Left ventricle myocardium inferior (tissue), 1 donor: ENCODE data around the gene NOS2. TPM values are rescaled to one million over a fixed set of nuclear protein-coding genes. Genes with fewer than 3 reads are reported as not detected.
"Not testable (repeated sequence)": the region's sequence is repeated elsewhere in the genome, so short reads cannot be mapped to it uniquely, and the experiment has no call there.

ENCODE experiments used
- DNase-seq: peaks from one replicate; pipeline ENCODE4 v3.0.0-alpha.2; 2020
- H3K27ac ChIP-seq: fragments of 200-600 bp; replicated peaks from 2 replicates; pipeline ENCODE4 v1.8.0; 2021
- H3K27me3 ChIP-seq: fragments of 200-600 bp; 2 replicates; pipeline ENCODE4 v1.8.0; 2021; ENCODE audit warnings: low read depth
- H3K36me3 ChIP-seq: fragments of 200-600 bp; 2 replicates; pipeline ENCODE4 v1.8.0; 2021
- H3K4me1 ChIP-seq: fragments of 200-600 bp; 2 replicates; pipeline ENCODE4 v1.8.0; 2021
- H3K4me3 ChIP-seq: fragments of 200-600 bp; 2 replicates; pipeline ENCODE4 v1.8.0; 2021; ENCODE audit warnings: mild to moderate bottlenecking, moderate library complexity
- H3K9me3 ChIP-seq: fragments of 200-600 bp; replicated peaks from 2 replicates; pipeline ENCODE4 v1.8.0; 2021
- CTCF ChIP-seq: fragments of 200-600 bp; IDR thresholded peaks from 2 replicates; pipeline ENCODE4 v1.8.0; 2021; ENCODE audit warnings: antibody characterized with exemption, mild to moderate bottlenecking, borderline replicate concordance
- intact Hi-C: fragments of 100-400 bp; cut with micrococcal nuclease; formaldehyde crosslinking; loops from one replicate; pipeline ENCODE4 v1.11.0; 2022
- total RNA-seq: library from RNA; stranded (reverse); fragmentation: NEBNext Ultra II Directional; extraction: Animal tissue kit (Norgen Biotek cat#: 25700); gene quantifications from one replicate; pipeline ENCODE4 v1.2.1, GENCODE V29; 2021
- donor health status: DM: no; HTN: yes; CAD: no; lungs with severe emphysema.

NOS2 gene
- total RNA-seq, 1 donor from 2014 or later: 0.19 TPM

- Histone ChIP-seq H3K27ac (no peak overlapping the region), H3K9me3 (no peaks in the 10 kb centered on the region), H3K4me3 (no peak overlapping the region), H3K36me3 (no peaks in the 10 kb centered on the region), H3K27me3 (no peaks in the 10 kb centered on the region), H3K4me1 (no peaks in the 10 kb centered on the region)
- DNase-seq: no peak
- intact Hi-C loops: no loop called here
- TF ChIP-seq CTCF: no peak
These were observed 34.2 kb upstream of the NOS2 start for GRCh38 chr17:27834571-27834970.

GRCh38 chr17:27832831-27833230 is 32.5 kb upstream of the NOS2 start:
- no peaks in the 10 kb centered on the region for H3K27me3 ChIP-seq
- H3K9me3 ChIP-seq: peaks cover 4% of the 10 kb centered on the region
- DNase-seq: no peak
- H3K4me1 ChIP-seq: no peaks in the 10 kb centered on the region
- no peak overlapping the region for H3K4me3 ChIP-seq
- TF ChIP-seq CTCF: no peak
- no peak overlapping the region for H3K27ac ChIP-seq
- no peaks in the 10 kb centered on the region for H3K36me3 ChIP-seq
- intact Hi-C loops: no loop called here

- DNase-seq, H3K4me1 ChIP-seq, H3K27me3 ChIP-seq, intact Hi-C loops, H3K9me3 ChIP-seq, H3K27ac ChIP-seq, H3K4me3 ChIP-seq, H3K36me3 ChIP-seq: not testable (repeated sequence)
These were observed 29.6 kb upstream of the NOS2 start for GRCh38 chr17:27829888-27830287.

GRCh38 chr17:27829143-27829711 is 28.9 kb upstream of the NOS2 start:
- DNase-seq, H3K9me3 ChIP-seq, H3K27ac ChIP-seq, intact Hi-C loops, H3K4me1 ChIP-seq, H3K36me3 ChIP-seq, H3K27me3 ChIP-seq, H3K4me3 ChIP-seq: not testable (repeated sequence)

GRCh38 chr17:27825459-27825858 is 25.1 kb upstream of the NOS2 start:
- H3K4me3 ChIP-seq: no peak overlapping the region
- no peaks in the 10 kb centered on the region for H3K27me3 ChIP-seq
- no peak for DNase-seq
- no peaks in the 10 kb centered on the region for H3K36me3 ChIP-seq
- intact Hi-C loops: no loop called here
- no peaks in the 10 kb centered on the region for H3K4me1 ChIP-seq
- H3K27ac ChIP-seq: no peak overlapping the region
- H3K9me3 ChIP-seq: peaks cover 26% of the 10 kb centered on the region
- no peak for TF ChIP-seq CTCF

- no peak overlapping the region for H3K27ac ChIP-seq
These were observed 24.4 kb upstream of the NOS2 start for GRCh38 chr17:27824745-27825144.

More at GRCh38 chr17:27824745-27825144, 24.4 kb upstream of the NOS2 start:
- H3K4me1 ChIP-seq: no peaks in the 10 kb centered on the region
- TF ChIP-seq CTCF: no peak
- peaks cover 26% of the 10 kb centered on the region for H3K9me3 ChIP-seq
- no peak overlapping the region for H3K4me3 ChIP-seq
- H3K27me3 ChIP-seq: no peaks in the 10 kb centered on the region
- intact Hi-C loops: no loop called here
- DNase-seq: no peak
- H3K36me3 ChIP-seq: no peaks in the 10 kb centered on the region
